Colonic mucosa (tissue), 4 donors: ENCODE results near the gene FIP1L1. TPM values are rescaled to one million over a fixed set of nuclear protein-coding genes. Genes with fewer than 3 reads are reported as not detected.
"Not testable (repeated sequence)": the region's sequence is repeated elsewhere in the genome, so short reads cannot be mapped to it uniquely, and the experiment has no call there.

ENCODE experiments used
- DNase-seq: peaks from one replicate; pipeline ENCODE4 v3.0.0-alpha.2; 2020
- H3K27ac ChIP-seq: fragments of 200-600 bp; one replicate; pipeline ENCODE4 v1.8.0; 2021
- H3K27me3 ChIP-seq: fragments of 200-600 bp; one replicate; pipeline ENCODE4 v1.8.0; 2021
- H3K36me3 ChIP-seq: fragments of 200-600 bp; one replicate; pipeline ENCODE4 v1.8.0; 2021
- H3K4me1 ChIP-seq: fragments of 200-600 bp; one replicate; pipeline ENCODE4 v1.8.0; 2021; ENCODE audit warnings: mild to moderate bottlenecking
- H3K4me3 ChIP-seq: fragments of 200-600 bp; one replicate; pipeline ENCODE4 v1.8.0; 2021
- H3K9ac ChIP-seq, 2 donors: one replicate each; pipeline ENCODE4 v1.7.0; 2013; ENCODE audit warnings: control low read depth in 2 of 2, low read depth in 2 of 2, low read length in 2 of 2
- H3K9me3 ChIP-seq: fragments of 200-600 bp; one replicate; pipeline ENCODE4 v1.8.0; 2021
- CTCF ChIP-seq: fragments of 200-600 bp; IDR thresholded peaks from one replicate; pipeline ENCODE4 v1.8.0; 2022; ENCODE audit warnings: antibody characterized with exemption, mild to moderate bottlenecking
- intact Hi-C: fragments of 100-400 bp; cut with DNase I; formaldehyde crosslinking; loops from one replicate; pipeline ENCODE4 v1.14.1; 2022
- total RNA-seq, 2 donors: library from RNA; stranded (reverse); fragmentation: NEBNext Ultra II Directional in 1 of 2; extraction: Animal tissue kit (Norgen Biotek cat#: 25700) in 1 of 2; gene quantifications; one replicate each; pipeline ENCODE4 v1.2.1, GENCODE V29; 2021
- donor health status: healthy.
- donor health status: DM: no; HTN: no; CAD: no.
- donor health status: DM: no; HTN: no; CAD: no.

Gene FIP1L1
- total RNA-seq = 10 to 100 TPM; 38.8 to 46.6 TPM

- H3K9me3 ChIP-seq = no peaks in the 10 kb centered on the region
- peak; percentile 97 for DNase-seq
- no peak for TF ChIP-seq CTCF
- no peaks in the 10 kb centered on the region for H3K27me3 ChIP-seq
- H3K4me1 ChIP-seq = peaks cover 9% of the 10 kb centered on the region
- no peaks in the 10 kb centered on the region for H3K36me3 ChIP-seq
- H3K9ac ChIP-seq = peak within 1 kb of the TSS; percentile 85 to 96
- peak within 1 kb of the TSS; percentile 86 for H3K27ac ChIP-seq
- intact Hi-C loops = no loop called here
- peak within 1 kb of the TSS; percentile 86 for H3K4me3 ChIP-seq
Observed at GRCh38 chr4:53377319-53378170, at the start of gene FIP1L1. Gene FIP1L1, plus strand, starts transcription at chr4:53377641. Its CDS starts 198 bp downstream, at chr4:53377839.

- H3K27ac ChIP-seq, intact Hi-C loops, H3K36me3 ChIP-seq, DNase-seq, H3K27me3 ChIP-seq, H3K9ac ChIP-seq, H3K4me1 ChIP-seq, H3K9me3 ChIP-seq, H3K4me3 ChIP-seq: not testable (repeated sequence)
Observed at GRCh38 chr4:53334916-53335315, 42.5 kb upstream of the FIP1L1 start.

- H3K27ac ChIP-seq, H3K9ac ChIP-seq, H3K4me1 ChIP-seq, H3K36me3 ChIP-seq, DNase-seq, H3K4me3 ChIP-seq, intact Hi-C loops, H3K9me3 ChIP-seq, H3K27me3 ChIP-seq: not testable (repeated sequence)
Observed at GRCh38 chr4:53340145-53340544, 37.3 kb upstream of the FIP1L1 start.

GRCh38 chr4:53346392-53346791 is 31.0 kb upstream of the FIP1L1 start:
- H3K4me1 ChIP-seq, H3K27ac ChIP-seq, H3K27me3 ChIP-seq, H3K4me3 ChIP-seq, DNase-seq, intact Hi-C loops, H3K9ac ChIP-seq, H3K36me3 ChIP-seq, H3K9me3 ChIP-seq: not testable (repeated sequence)

GRCh38 chr4:53346920-53347852 is 30.3 kb upstream of the FIP1L1 start:
- no peak for DNase-seq
- intact Hi-C loops = no loop called here
- TF ChIP-seq CTCF = no peak
- H3K27ac ChIP-seq = no peak overlapping the region
- H3K4me3 ChIP-seq = no peak overlapping the region
- H3K36me3 ChIP-seq = no peaks in the 10 kb centered on the region
- no peaks in the 10 kb centered on the region for H3K4me1 ChIP-seq
- H3K9ac ChIP-seq = no peak overlapping the region
- no peaks in the 10 kb centered on the region for H3K9me3 ChIP-seq
- no peaks in the 10 kb centered on the region for H3K27me3 ChIP-seq

GRCh38 chr4:53348046-53348445 is 29.4 kb upstream of the FIP1L1 start:
- DNase-seq = no peak
- no peaks in the 10 kb centered on the region for H3K36me3 ChIP-seq
- intact Hi-C loops = no loop called here
- H3K27ac ChIP-seq = no peak overlapping the region
- H3K4me3 ChIP-seq = no peak overlapping the region
- H3K27me3 ChIP-seq = no peaks in the 10 kb centered on the region
- no peaks in the 10 kb centered on the region for H3K9me3 ChIP-seq
- no peak overlapping the region for H3K9ac ChIP-seq
- TF ChIP-seq CTCF = no peak
- H3K4me1 ChIP-seq = no peaks in the 10 kb centered on the region
